IMR-90 (cell line): ENCODE data around the gene PEX10.

Source experiments
- BHLHE40 ChIP-seq: fragments of 150-350 bp; IDR thresholded peaks from 2 replicates; pipeline ENCODE4 v1.6.1; 2016; ENCODE audit warnings: mild to moderate bottlenecking, low read depth, low read length
- CTCF ChIP-seq: conservative IDR thresholded peaks from 2 replicates; pipeline ENCODE4 v1.5.1; 2012; ENCODE audit warnings: mild to moderate bottlenecking, low read depth, low read length, improper control_type of control experiment
- FOS ChIP-seq: fragments of 150-350 bp; IDR thresholded peaks from 2 replicates; pipeline ENCODE4 v1.6.1; 2016; ENCODE audit warnings: low read depth, low read length
- MAFK ChIP-seq: IDR thresholded peaks from 2 replicates; pipeline ENCODE4 v1.6.1; 2012; ENCODE audit warnings: low read depth, low read length, improper control_type of control experiment
- MAZ ChIP-seq: IDR thresholded peaks from 2 replicates; pipeline ENCODE4 v1.6.1; 2012; ENCODE audit warnings: low read depth, mild to moderate bottlenecking, low read length, improper control_type of control experiment, moderate library complexity, borderline replicate concordance
- MXI1 ChIP-seq: IDR thresholded peaks from 2 replicates; pipeline ENCODE4 v1.6.1; 2012; ENCODE audit warnings: low read depth, mild to moderate bottlenecking, low read length, moderate library complexity, borderline replicate concordance
- NFE2L2 ChIP-seq: fragments of 150-350 bp; IDR thresholded peaks from 2 replicates; pipeline ENCODE4 v1.6.1; 2016; ENCODE audit warnings: low read depth, mild to moderate bottlenecking, low read length
- POLR2A ChIP-seq: IDR thresholded peaks from 2 replicates; pipeline ENCODE4 v1.6.1; 2012; ENCODE audit warnings: mild to moderate bottlenecking, low read depth, low read length
- RAD21 ChIP-seq: IDR thresholded peaks from 2 replicates; pipeline ENCODE4 v1.6.1; 2012; ENCODE audit warnings: low read length, improper control_type of control experiment
- RCOR1 ChIP-seq: IDR thresholded peaks from 2 replicates; pipeline ENCODE4 v1.6.1; 2012; ENCODE audit warnings: mild to moderate bottlenecking, low read length, improper control_type of control experiment; ENCODE audit not compliant: insufficient replicate concordance
- USF2 ChIP-seq: fragments of 150-350 bp; IDR thresholded peaks from 2 replicates; pipeline ENCODE4 v1.6.1; 2017; ENCODE audit warnings: mild to moderate bottlenecking, antibody characterized with exemption, low read length, low read depth

GRCh38 chr1:2388004-2388913 lies 24.1 kb downstream of the PEX10 start:
- no peak for TF ChIP-seq POLR2A
- no peak for TF ChIP-seq MXI1
- TF ChIP-seq CTCF: no peak
- no peak for TF ChIP-seq FOS
- TF ChIP-seq RAD21: no peak
- no peak for TF ChIP-seq MAFK
- no peak for TF ChIP-seq MAZ
- TF ChIP-seq BHLHE40: no peak
- TF ChIP-seq NFE2L2: no peak
- no peak for TF ChIP-seq RCOR1
- no peak for TF ChIP-seq USF2
